Cardiac septum (tissue), 1 donor: ENCODE results near the gene FAM13A. TPM values are rescaled to one million over a fixed set of nuclear protein-coding genes. Genes with fewer than 3 reads are reported as not detected.
"Not testable (repeated sequence)": the region's sequence is repeated elsewhere in the genome, so short reads cannot be mapped to it uniquely, and the experiment has no call there.

Experiments
- DNase-seq: peaks from one replicate; pipeline ENCODE4 v3.0.0-alpha.2; 2020; ENCODE audit warnings: low spot score
- intact Hi-C: fragments of 100-400 bp; cut with DNase I; formaldehyde crosslinking; loops from one replicate; pipeline ENCODE4 v1.14.0; 2022
- total RNA-seq: library from RNA; stranded (reverse); fragmentation: NEBNext Ultra II Directional; extraction: Animal tissue kit (Norgen Biotek cat#: 25700); gene quantifications from one replicate; pipeline ENCODE4 v1.2.1, GENCODE V29; 2021
- donor health status: DM: no; HTN: no; CAD: no.

Gene FAM13A
- total RNA-seq, 1 donor from 2014 or later = 6.6 TPM

DNA sequence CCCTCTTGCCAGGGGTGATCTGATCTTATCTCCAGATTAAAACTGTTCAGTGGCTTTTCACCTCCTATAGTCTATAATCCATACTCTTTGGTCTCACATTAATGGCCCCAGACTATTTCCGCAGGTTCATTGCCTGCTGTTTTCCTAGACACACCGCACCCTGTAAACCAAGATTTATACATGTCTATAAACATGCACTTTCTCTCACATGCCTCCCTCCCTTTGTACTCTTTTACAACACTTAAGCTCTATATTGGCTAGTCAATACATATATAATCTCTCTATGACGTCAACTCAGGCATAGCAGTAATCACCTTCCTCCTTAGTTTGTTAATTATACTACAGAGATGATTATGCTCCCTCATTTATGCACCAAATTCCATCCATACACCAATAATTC lies 188.5 kb downstream of the FAM13A start:
- intact Hi-C loops = no loop called here
- DNase-seq = no peak

DNA sequence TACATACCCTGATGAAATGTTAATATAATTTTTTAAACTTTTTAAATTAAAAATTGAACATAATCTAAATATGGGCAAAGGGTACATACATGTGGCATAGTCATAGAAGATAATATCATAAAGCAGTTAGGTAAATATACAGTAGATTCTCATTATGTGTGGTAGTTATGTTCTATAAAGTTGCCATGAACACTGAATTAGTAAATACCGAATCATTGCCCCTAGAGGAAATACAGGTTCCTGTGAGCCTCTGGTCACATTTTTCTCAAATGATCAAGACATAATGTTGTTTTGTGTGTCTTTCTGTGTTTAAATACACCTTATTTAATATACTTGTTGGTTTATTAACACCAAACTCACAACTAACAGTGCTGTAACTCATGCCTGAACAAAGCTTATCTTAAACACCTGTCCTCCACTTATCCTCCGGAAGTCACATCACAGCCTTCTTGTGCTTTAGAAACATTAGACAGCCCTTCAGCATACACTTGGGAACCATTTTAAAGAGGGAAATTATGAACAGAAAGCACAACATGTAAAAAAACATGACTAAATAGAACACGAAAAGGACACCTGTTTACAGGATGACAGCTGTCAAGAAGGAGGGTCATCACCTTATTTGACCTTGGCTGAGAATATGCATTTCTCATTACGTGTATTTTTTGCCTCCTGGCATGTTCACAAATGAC lies 190.0 kb downstream of the FAM13A start:
- intact Hi-C loops = no loop called here
- DNase-seq = no peak

DNA sequence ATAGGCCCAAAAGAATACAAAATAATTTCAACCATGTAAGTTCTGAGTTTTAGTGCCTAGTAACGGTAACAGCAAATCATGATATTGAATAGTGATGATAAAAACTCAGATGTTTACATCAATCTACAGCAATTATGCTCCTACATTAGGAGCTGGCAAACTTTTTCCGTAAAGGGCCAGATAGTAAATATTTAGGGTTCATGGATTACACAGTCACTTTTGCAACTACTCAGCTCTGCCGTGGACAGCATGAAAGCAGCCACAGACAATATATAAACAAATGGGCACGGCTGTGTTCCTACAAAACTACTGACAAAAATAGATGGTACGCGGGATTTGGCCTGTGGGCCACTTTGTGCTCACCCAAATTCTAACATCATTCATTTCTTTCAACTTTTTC lies 191.5 kb downstream of the FAM13A start:
- intact Hi-C loops = no loop called here

DNA sequence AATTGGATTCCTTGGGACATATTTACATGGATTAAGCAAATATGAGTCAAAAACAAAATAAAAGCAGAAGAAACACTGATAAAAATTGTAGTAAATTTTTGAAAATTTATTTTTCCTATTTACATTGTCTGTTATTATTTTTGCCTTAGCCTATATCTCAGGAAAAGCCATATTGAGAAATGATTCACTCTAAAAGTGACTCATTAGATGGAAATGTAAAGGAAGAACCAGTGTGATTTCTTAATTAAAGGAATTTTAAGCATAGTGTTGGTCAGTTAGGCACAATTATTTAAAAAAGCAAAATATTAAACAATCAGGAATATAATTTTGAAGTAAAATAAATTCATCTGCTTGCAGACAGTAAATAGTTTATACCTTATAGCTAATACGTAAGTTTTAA lies 191.9 kb downstream of the FAM13A start:
- intact Hi-C loops = no loop called here

More for the DNA sequence above, 191.5 kb downstream of the FAM13A start:
- DNase-seq = no peak

DNA sequence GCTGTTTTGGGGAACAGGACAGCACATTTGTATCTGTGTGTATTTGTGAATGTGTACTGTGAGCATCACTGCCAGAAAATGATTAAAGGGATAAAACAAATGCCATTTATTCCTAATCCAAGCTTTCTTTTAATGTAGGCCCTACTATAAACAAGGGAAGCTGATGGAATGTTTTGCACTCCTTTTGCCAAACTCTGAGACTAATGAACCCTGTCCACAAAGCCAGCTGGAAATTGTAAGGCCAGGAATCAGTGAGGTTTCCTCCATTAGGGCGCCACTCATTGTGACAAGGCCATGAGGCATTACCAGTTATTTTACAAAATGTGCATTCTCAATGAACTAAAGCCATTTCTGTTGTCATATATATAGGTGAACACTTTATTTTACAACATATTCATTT lies 196.4 kb downstream of the FAM13A start:
- intact Hi-C loops = no loop called here
- no peak for DNase-seq

More for the DNA sequence above, 191.9 kb downstream of the FAM13A start:
- no peak for DNase-seq

DNA sequence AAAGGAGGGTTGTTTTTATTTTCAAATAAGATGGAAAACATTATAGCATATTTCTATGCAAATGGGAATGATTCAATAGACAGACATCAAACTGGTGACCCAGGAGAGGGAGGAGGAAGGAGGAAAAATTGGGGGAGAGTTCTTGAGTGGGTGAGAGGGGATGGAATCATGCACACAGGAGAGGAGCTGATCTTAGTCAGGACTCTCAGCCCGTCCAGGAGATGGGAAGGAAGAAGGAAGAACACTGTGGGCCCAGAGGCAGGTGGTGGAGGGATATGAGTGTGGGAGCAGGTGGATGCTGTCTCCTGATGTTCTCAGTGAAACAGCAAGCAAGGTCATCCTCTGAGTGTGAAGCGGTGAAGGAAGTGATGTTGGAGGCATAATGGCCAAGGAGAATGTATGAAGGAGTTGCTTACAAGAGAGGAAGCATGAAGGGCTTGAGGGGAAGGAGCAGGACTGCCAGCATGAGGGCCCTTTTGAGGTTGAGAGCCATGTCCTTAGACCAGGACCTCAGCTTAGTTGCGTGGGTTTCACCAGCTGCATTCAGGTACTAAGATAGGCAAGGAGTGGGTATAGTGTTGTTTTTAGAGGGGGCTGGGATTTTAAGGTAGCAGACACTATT lies 197.7 kb downstream of the FAM13A start:
- no peak for DNase-seq
- intact Hi-C loops = no loop called here

DNA sequence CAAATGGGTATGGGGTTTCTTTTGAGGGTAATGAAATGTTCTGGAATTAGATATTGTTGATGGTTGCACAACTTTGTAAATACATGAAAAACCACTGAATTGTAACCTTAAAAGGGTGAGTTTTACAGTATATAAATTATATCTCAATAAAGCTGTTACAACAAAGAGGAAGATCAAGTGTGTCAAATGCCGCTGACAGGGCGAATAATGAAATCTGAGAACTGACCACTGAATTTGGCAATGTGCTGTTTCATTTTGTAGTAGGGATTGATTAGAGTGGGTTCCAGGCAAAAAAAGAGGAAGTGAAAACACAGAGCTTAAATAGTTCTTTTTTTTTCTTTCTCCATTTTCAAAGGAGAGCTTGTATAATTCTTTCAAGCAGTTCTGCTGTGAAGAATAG lies 198.2 kb downstream of the FAM13A start:
- no peak for DNase-seq
- intact Hi-C loops = no loop called here

DNA sequence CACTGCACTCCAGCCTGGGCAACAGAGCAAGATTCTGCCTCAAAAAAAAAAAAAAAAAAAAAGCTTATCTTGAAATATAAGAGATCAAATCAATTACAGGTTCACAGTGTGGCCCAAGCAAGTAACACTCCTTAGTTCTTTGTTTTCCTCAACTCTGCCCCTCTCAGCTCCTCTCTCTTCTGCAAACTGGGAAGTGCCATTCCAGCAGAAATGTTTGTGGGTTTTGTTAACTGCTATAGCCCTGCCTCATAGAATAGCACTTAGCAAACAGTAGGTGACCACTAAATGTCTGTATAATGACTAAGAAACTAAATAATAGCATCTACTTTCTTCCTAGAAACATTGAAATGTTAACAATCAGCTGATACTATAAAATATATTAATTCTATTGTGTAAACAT lies 199.4 kb downstream of the FAM13A start:
- intact Hi-C loops = no loop called here
- DNase-seq = no peak

DNA sequence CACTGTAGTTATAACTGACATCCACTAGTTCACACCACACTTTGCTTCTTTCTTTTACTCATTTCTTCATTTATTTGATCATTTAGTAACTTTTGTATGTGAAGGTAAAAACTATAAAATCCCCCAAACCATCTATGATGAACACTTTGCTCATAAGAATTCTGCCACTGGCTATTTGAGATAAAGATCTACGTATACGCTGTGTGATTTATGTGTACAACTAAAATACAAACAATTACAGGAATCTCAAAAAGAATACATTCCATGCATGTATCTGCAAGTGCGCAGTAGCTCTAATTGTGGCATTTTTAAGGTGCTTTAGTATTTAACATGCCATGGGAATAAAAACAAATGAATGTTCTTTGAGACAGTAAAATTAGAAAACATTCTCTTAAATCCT lies 202.5 kb downstream of the FAM13A start:
- DNase-seq = no peak
- intact Hi-C loops = no loop called here

DNA sequence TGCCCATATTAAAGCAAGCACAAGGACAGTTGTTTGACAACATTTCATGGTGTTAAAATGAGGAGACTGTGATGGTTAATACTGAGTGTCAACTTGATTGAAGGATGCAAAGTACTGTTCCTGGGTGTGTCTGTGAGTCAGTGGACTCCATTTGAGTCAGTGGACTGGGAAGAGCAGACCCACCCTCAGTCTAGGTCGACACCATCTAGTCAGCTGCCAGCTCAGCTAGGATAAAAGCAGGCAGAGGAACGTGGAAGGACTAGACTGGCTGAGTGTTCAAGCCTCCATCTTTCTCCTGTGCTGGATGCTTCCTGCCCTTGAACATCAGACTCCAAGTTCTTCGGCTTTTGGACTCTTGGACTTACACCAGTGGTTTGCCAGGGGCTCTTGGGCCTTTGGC lies 203.4 kb downstream of the FAM13A start:
- DNase-seq, intact Hi-C loops: not testable (repeated sequence)

DNA sequence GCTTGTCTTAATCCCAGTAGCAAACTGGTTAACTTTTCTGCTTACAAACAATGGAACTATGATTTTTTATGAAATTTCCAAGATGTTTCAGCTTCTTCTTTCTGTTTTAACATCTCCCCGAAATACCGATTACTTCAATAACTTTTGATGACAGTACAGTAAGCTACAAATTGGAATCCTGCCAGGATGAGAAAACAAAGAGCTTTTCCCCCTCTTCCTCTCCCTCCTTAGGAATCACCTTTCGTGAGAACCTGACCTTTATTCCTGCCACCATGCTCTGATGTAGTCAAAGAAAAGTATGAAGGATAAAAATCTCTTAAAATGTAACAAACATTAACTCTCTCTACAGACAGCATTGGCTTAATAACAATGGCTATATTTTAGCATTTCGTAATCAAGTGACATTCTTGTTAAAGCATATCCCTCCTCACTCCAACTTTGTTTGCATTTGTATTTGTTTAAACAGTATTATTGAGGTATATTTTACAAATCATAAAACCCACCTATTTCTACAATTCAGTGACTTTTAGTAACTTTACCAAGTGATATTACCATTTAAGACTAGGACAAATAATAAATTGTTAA lies 210.7 kb downstream of the FAM13A start:
- no peak for DNase-seq
- intact Hi-C loops = no loop called here

DNA sequence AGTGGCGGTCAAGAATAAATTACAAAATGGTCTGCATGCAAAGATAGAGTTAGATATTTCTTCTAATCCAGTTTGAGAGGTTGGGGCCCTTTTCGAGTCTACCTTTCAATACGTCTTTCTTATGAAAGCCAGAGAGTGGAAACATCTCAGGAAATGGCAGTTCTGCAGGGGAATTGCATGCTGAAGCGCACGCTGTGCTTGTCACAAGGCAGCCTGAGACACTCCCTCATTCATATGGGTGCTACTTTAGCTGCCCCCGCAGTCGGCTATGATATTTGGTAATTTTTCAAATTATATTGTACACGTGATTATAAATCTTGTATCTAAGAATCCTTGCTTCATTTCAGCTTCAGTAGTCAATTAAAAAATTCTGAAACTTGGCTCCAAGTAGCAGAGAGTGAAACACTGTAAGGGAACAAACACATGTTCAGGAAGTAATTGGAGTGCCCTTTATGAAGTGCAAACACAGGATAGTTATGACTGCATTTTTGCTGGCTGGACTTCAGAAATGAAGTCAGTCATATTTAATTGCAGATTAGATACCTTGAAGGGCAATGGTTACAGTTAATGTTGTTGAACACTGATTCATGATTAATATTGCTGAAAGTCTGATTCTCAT lies 213.8 kb downstream of the FAM13A start:
- intact Hi-C loops = no loop called here

DNA sequence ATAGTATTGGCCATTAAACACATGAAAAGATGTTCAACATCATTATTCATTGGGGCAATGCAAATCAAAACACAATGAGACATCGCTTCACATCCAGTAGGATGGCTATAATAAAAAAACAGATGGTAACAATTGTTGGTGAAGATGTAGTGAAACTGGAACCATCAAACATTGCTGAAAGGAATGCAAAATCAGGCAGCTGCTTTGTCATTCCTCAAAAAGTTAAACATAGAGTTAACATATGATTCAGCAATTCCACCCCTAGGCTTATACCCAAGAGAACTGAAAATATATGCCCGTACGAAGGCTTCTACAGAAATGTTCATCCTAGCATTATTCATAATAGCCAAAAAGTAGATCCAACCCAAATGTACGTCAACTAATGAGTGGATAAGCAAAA lies 215.3 kb downstream of the FAM13A start:
- intact Hi-C loops = no loop called here
- no peak for DNase-seq

More for the DNA sequence above, 213.8 kb downstream of the FAM13A start:
- DNase-seq = no peak

DNA sequence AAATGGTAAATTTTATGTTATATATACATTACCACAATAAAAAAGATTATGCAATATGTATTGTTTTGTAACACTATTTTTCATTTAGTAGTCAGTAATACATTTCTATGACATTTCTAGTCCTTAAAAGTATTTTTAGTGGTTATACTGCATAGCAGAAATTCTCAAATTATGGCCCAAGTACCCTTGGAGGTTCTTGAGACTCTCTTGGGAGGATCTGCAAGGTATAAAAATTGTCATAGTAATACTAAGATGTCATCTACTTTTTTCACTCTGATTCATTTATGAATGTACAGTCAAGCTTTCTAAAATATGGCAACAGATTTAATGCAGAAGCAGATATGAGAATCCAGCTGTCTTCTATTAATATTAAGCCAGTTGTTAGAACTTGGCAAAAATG lies 220.8 kb downstream of the FAM13A start:
- DNase-seq = no peak

DNA sequence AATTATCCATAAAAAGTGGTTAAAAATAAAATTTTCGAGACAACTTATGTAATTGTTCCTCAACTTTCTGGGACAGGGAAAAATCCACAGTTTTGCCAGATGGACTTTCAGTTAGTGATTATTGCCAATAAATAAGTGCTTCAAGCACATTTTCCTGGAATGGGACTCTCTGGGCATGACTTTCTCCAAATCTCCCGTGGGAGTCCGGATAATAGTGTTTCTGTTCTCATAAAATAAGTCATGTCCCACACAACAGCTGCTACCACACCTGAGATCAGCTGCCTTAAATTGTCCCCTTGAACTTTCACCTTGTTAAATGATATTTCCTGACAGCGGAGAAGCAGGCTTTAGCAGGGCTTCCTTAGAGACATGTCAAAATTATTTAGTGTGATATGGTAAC lies 226.0 kb downstream of the FAM13A start:
- DNase-seq = no peak
- intact Hi-C loops = no loop called here

More for the DNA sequence above, 220.8 kb downstream of the FAM13A start:
- intact Hi-C loops = no loop called here

DNA sequence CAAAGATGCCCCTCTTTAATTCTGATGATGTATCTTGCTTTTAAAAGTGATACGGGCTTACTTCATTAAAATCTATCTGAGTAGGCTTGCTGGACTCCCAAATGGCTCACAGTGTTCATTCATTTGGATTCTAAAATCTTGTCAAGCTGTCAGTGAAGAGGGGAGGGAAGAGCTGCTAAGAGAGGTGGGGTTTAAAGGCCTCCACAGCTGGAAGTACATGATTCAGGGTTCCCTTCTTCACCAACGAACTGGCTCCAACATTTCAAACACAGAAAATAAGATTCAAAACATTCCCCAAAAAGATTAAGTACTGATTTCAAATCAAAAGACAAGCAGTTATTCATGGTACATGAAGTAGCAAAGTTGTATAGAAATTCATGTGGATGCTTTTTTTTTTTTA lies 226.4 kb downstream of the FAM13A start:
- intact Hi-C loops = no loop called here
- no peak for DNase-seq

DNA sequence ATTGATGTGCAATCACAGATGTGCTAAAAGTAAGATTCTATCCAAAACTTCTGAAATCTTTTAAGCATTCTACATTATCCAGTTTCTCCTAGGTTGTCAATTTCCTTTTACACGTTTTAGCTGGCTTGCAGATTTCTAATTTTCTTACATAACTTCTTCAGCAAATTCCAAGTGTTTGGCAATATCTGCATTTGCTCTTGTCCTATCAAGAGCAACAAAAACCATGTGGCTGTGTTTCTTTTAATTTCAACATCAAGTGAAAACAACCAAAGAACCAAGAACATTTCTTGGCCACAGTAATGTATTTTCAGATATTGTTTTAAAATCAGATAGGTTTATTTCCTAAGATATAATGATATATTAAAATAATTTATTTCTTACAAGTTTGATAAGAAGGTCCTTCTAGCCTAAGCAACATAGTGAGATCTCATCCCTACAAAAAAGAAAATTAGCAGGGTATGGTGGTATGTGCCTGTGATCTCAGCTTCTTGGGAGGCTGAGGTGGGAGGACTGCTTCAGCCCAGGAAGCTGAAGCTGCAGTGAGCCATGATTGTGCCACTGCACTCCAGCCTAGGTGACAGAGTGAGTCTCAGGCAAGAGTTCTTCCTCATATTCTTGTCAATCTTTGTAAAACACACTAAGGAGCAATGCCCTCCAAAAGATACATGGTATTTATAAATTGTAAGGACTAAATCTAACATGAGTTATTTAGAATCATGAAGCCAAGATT lies 228.0 kb downstream of the FAM13A start:
- no peak for DNase-seq
- intact Hi-C loops = no loop called here

DNA sequence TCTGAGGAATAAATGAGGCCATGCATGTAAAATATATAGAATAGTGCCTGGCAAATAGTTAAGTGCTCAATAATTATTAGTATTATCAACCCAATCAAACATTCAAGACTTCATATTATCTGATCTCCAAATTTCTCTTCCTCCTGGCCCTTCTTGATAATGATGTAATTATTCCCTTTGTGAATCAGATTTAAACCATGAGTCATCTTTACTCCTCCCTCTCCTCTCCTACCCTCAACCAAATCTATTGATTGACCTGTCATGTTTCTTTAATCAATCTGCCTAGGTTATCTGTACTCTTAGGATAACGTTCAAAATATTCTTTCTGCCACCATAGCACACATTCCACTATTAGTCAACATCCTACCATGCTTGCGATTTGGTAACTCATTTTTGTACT lies 229.5 kb downstream of the FAM13A start:
- intact Hi-C loops = no loop called here
- no peak for DNase-seq

DNA sequence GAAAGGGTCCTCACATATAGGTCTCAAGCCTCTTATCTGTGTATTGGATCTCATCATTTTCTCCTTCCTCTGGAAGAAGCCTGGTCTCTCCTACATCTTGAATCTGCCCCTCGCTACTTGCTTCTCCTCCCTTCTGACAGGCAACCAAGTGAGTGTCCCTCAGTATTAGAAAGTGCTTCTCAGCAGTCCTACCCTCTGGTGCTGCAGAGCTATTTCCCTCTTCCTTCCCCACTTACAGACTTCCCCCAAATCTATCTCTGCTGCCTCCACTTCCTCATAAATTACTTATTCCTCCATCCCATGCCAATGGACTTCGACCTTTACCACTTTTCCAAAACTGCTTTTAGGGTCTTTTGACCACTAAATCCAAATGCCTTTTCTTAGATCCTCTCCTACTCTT lies 230.2 kb downstream of the FAM13A start:
- intact Hi-C loops = no loop called here
- no peak for DNase-seq

DNA sequence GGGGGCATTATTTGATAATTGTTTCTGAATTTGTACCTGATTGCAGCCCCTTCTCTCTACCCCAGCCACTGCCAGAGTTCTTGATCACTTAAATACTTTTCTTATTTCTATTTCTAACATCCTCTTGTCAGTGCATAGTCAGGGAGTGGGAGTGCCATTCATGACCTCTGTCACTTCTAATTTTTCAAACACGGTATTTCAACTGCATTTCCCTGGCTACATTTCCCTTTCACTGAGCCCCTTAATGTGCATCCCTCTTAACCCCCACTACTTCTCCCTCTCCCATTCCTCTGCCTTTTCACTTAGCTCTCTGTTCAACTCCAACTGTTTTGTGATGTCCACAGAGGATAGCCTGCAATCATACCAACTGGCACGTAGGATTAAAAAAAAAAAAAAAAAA lies 231.1 kb downstream of the FAM13A start:
- intact Hi-C loops = no loop called here
- DNase-seq = no peak
